CD1c-positive myeloid dendritic cell (primary cell): ENCODE results near the gene ULK1.

Experiments
- DNase-seq: peaks from one replicate; pipeline ENCODE4 v3.0.0-alpha.2; 2016; ENCODE audit errors: extremely low spot score

ULK1 gene

DNA sequence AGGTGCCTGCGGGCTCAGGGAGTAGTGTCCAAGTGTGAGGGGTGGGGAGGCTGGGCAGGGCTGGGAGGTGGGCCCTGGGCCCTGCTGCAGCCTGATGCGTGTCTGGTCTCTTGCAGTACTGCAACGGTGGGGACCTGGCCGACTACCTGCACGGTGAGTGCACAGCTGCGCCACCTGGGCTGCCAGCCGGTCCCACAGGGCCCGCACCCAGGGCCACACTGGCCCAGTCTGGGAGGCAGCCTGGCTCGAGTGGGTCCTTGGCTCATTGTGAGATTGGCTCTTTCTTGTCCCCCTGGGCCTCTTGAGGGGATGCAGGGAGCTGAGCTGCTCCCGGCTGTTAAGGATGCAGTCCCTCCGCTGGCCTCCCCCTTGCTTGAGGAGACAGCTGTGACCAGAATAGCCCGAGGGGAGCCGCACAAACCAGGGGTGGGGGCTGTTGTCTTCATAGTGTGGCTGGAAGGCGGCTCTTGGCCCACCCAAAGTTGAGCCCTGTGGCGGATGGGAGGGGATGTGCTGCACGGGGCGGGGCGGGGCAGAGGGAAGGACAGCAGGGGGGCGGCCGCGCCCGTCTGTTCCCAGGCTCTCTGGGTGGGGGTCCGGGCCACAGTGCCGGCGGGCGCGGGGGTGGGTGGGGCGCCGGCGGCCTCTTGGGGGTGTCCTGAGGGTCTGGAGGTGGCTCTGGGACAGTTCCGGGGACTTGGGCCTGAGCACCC lies 13.1 kb downstream of the ULK1 start:
- no peak for DNase-seq

DNA sequence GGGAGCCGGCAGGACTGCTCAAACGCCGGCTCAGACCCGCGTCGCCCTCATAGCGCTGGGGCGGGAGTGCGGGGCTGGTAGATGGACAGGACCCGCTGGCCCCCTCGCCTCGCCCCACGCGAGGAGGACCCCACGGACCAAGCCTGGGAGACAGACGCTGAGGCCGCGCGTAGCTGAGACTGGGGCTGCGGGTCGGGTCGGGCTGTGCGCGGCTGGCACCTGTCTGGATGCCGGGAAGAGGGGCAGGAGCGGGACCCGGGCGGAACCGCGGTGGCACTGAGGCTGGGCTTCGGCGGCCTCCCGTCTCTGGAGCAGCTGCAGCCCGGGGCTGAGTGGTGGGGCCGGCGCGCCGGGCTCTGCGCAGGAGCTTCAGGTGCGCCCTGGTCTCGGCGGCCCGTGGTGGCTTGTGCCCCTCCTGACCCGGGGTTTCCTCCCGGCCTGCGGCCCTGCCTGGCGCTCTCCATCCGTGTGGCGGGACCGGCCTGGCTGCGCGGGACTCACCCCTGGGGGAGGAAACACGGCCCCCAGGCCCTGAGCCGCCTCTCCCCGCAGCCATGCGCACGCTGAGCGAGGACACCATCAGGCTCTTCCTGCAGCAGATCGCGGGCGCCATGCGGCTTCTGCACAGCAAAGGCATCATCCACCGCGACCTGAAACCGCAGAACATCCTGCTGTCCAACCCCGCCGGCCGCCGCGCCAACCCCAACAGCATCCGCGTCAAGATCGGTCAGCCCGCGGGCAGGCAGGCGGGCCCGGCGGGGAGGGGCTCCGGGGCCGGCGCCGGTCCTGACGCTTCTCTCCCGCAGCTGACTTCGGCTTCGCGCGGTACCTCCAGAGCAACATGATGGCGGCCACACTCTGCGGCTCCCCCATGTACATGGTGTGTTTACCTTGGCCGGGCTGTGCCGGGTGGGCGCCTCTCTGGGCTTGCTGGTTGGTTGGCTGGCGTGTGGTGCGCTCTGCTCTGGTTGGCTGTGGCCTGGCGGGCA lies 14.0 kb downstream of the ULK1 start:
- no peak for DNase-seq

- no peak for DNase-seq
Observed at GRCh38 chr12:131909081-131909751, 14.8 kb downstream of the ULK1 start.

GRCh38 chr12:131909752-131910219 lies 15.4 kb downstream of the ULK1 start:
- DNase-seq = no peak

- DNase-seq = no peak
Observed at GRCh38 chr12:131910302-131911027, 16.0 kb downstream of the ULK1 start.

GRCh38 chr12:131911028-131911650 lies 16.7 kb downstream of the ULK1 start:
- no peak for DNase-seq

GRCh38 chr12:131911851-131912477 lies 17.5 kb downstream of the ULK1 start:
- no peak for DNase-seq

DNA sequence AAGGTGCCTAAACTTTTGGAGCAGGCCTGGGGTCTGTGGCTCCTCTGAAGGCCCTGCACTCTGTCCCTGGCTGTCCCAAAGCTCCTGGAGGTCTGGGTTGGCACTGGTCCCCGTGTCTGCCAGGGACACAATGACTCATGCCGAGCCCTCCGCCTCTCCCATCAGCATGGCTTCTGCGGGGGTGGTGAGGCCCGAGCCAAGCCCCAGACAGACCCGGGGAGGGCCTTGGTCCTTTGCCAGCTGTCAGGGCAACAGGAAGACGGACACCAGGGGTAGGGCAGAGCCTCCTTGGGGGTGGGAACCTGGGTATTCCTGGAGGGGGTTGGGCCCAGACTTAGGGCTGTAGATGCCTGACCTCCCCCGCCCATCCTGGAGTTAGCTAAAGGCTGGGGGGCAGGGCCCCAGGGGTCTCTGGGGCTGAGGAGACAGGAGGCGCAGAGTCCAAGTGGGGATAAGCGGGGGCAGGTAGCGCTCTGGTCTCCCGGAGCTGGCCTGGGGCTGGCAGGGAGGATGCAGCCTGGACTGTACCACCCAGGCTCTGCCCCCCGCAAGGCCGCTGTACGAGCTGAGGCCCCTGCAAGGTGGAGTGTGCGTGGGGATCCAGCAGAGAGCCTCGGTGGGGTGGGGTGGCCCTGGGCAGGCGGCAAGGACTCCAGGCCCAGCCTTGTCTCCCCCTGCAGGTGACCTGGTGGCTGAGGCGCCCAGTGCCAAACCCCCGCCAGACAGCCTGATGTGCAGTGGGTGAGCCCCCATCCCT lies 18.3 kb downstream of the ULK1 start:
- DNase-seq = no peak

- no peak for DNase-seq
Observed at GRCh38 chr12:131913666-131914065, 19.2 kb downstream of the ULK1 start.

DNA sequence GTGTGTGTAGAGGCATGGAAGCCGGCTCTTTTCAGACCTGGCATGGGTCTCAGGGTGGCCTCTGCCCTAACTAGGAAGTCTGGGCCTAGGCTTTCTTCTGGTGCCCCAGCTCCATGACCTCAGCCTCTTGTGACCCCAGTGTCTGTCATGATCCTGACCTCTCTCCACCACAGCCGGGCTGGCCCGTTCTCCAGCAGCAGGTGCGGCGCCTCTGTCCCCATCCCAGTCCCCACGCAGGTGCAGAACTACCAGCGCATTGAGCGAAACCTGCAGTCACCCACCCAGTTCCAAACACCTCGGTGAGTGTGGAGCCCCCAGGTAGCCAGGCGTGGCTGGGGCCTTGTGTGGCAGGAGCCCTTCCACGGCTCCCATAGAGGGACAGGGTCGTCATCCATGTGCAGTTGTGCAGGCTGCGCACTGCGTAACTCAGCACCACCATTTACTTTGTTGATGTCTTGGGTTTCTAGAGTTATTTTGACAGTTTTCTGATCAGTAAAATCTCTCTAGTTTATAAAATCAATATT lies 19.8 kb downstream of the ULK1 start:
- DNase-seq = no peak

DNA sequence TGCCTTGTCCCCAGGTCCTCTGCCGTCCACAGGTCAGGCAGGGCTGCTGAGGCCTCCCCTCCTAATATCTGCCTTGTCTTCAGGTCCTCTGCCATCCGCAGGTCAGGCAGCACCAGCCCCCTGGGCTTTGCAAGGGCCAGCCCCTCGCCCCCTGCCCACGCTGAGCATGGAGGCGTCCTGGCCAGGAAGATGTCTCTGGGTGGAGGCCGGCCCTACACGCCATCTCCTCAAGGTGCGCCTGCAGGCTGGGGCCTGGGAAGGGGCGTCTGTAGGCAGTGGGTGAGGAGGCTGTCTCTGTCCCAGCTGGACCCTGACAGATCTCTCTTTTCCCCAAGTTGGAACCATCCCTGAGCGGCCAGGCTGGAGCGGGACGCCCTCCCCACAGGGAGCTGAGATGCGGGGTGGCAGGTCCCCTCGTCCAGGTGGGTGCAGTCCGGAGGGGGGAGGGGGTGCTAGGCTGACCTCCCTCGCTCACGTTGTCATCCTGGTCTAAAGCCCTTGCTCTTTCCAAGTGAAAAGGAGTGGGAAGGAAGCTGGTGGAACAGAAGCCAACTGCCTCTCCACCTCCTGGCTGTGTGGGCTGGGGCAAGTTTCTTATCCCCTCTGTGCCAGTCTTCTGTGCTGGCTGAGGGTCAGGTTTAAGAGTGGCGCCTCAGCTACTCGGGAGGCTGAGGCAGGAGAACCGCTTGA lies 20.7 kb downstream of the ULK1 start:
- DNase-seq = no peak

- no peak for DNase-seq
Observed at GRCh38 chr12:131915823-131916222, 21.4 kb downstream of the ULK1 start.

DNA sequence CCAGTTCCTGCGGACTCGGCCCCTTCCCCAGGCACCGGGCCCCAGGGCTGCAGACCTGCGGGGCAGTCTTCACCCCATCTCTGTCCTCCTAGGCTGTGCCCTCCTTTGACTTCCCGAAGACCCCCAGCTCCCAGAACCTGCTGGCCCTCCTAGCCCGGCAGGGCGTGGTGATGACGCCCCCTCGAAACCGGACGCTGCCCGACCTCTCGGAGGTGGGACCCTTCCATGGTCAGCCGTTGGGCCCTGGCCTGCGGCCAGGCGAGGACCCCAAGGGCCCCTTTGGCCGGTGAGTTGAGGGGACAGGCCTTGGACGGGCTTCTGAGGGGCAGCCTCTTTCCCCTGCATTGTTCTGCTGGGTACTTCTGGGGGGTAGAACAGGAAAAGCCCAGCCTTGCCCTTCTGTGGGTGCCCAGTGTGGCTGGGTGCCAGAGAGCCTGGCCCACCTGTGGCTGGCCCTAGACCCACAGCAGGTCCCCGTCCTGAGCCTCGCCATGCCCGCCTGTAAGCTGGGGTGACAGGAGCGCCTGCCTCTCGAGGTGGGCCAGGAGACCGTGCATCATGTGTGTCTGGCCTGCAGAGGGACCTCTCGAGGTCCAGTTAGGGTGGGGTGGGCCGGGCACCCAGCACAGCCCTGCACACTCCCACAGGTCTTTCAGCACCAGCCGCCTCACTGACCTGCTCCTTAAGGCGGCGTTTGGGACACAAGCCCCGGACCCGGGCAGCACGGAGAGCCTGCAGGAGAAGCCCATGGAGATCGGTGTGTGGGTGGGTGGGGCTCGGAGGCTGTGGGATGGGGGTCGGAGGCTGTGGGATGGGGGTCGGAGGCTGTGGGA lies 22.1 kb downstream of the ULK1 start:
- DNase-seq = no peak

DNA sequence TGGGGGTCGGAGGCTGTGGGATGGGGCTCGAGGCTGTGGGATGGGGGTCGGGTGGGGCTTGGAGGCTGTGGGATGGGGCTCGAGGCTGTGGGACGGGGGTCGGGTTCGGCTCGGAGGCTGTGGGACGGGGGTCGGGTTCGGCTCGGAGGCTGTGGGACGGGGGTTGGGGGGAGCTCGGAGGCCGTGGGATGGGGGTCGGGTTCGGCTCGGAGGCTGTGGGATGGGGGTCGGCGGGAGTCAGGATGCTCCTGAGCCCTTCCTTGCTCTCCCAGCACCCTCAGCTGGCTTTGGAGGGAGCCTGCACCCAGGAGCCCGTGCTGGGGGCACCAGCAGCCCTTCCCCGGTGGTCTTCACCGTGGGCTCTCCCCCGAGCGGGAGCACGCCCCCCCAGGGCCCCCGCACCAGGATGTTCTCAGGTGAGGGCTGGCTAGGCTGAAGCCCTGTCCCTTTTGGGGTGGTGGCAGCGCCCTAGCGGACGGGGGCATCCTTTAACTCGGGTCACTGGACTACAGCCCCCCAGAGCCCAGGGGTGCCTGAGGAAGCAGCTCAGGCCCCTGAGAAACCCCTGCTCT lies 22.8 kb downstream of the ULK1 start:
- DNase-seq = no peak

DNA sequence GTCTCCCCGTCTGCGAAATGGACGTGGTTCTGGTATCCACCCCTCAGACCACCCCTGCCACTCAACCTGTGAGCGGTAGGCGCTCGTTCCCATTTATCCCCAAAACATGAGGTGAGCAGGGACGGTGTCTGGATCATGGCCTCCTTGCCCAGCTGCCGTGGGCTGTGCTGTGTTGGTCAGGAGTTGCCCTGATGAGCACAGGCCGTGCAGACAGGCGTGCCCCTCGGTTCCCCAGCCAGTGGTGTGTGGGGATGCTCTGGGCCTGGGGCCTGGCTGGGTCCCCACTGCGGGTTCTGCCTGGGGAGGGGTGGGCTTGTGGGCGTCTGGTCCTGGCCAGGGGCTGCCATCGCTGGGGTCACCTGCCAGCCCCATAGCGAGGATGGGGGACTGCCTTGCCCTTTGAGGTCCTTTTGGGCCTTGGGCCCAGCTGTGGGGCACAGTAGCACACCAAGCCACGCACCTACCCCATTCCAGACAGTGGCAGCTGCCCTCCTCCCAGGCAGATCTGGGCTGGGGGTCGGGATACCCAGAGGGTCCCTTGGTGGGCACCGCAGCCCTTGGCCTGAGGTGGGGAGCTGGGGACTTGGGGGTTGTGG lies 23.4 kb downstream of the ULK1 start:
- no peak for DNase-seq

DNA sequence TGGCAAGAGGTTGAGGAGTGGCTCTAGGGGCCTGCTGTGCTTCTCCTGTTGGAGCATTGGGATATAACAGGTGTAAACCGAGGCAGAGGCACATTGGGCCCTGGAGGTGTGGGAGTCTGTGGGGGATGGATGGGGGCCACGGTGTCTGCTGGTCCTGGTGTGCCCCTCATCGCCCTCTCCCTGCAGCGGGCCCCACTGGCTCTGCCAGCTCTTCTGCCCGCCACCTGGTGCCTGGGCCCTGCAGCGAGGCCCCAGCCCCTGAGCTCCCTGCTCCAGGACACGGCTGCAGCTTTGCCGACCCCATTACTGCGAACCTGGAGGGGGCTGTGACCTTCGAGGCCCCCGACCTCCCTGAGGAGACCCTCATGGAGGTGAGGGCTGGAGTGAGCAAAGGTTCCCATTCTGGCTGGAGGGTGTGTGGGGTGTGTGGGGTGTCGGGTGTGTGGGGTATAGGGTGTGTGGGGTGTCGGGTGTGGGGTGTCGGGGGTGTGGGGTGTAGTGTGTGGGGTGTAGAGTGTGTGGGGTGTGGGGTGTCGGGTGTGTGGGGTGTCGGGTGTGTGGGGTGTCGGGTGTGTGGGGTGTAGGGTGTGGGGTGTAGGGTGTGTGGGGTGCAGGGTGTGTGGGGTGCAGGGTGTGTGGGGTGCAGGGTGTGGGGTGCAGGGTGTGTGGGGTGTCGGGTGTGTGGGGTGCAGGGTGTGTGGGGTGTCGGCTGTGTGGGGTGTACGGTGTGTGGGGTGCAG lies 24.1 kb downstream of the ULK1 start:
- DNase-seq = no peak

DNA sequence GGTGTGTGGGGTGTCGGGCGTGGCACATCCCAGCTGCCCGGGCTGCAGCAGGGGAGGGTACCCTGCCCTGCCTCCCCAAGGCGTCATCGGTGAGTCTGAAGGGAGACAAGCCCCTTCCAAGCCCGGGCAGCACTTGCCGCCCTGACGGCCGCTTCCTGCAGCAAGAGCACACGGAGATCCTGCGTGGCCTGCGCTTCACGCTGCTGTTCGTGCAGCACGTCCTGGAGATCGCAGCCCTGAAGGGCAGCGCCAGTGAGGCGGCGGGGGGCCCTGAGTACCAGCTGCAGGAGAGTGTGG lies 24.6 kb downstream of the ULK1 start:
- DNase-seq = no peak
